Measurements from ENCODE around the gene RPS6KL1. TPM values are rescaled to one million over a fixed set of nuclear protein-coding genes. Genes with fewer than 3 reads are reported as not detected.

Gene RPS6KL1
- total RNA-seq, 1 donor from 2014 or later = 10.7 TPM

- DNase-seq (ENCODE audit: low spot score) = no peak
These were observed 10.3 kb downstream of the RPS6KL1 start for GRCh38 chr14:74912801-74913200.

- no peak for DNase-seq (ENCODE audit: low spot score)
These were observed 10.9 kb downstream of the RPS6KL1 start for GRCh38 chr14:74912111-74912510.

GRCh38 chr14:74911704-74912103 lies 11.4 kb downstream of the RPS6KL1 start:
- no peak for DNase-seq (ENCODE audit: low spot score)

GRCh38 chr14:74911221-74911620 lies 11.8 kb downstream of the RPS6KL1 start:
- DNase-seq (ENCODE audit: low spot score) = no peak

- DNase-seq (ENCODE audit: low spot score) = no peak
These were observed 12.5 kb downstream of the RPS6KL1 start for GRCh38 chr14:74910556-74910955.

GRCh38 chr14:74909911-74910310 lies 13.1 kb downstream of the RPS6KL1 start:
- no peak for DNase-seq (ENCODE audit: low spot score)

- DNase-seq (ENCODE audit: low spot score) = no peak
These were observed 13.6 kb downstream of the RPS6KL1 start for GRCh38 chr14:74909501-74909900.

- no peak for DNase-seq (ENCODE audit: low spot score)
These were observed 14.2 kb downstream of the RPS6KL1 start for GRCh38 chr14:74908861-74909341.

GRCh38 chr14:74907744-74908143 lies 15.3 kb downstream of the RPS6KL1 start:
- DNase-seq (ENCODE audit: low spot score) = no peak

GRCh38 chr14:74906925-74907521 lies 16.0 kb downstream of the RPS6KL1 start:
- DNase-seq (ENCODE audit: low spot score) = no peak

- peak; percentile 70 for DNase-seq (ENCODE audit: low spot score)
These were observed 17.4 kb downstream of the RPS6KL1 start for GRCh38 chr14:74905595-74906142.

GRCh38 chr14:74904635-74905503 lies 18.2 kb downstream of the RPS6KL1 start:
- DNase-seq (ENCODE audit: low spot score) = no peak

- DNase-seq (ENCODE audit: low spot score) = no peak
These were observed 19.9 kb downstream of the RPS6KL1 start for GRCh38 chr14:74902941-74903705.

GRCh38 chr14:74898694-74899093 lies 24.4 kb downstream of the RPS6KL1 start:
- DNase-seq (ENCODE audit: low spot score) = no peak

- DNase-seq (ENCODE audit: low spot score) = no peak
These were observed 25.0 kb downstream of the RPS6KL1 start for GRCh38 chr14:74898083-74898482.

GRCh38 chr14:74897642-74898041 lies 25.4 kb downstream of the RPS6KL1 start:
- no peak for DNase-seq (ENCODE audit: low spot score)

GRCh38 chr14:74896400-74896799 lies 26.7 kb downstream of the RPS6KL1 start:
- no peak for DNase-seq (ENCODE audit: low spot score)

GRCh38 chr14:74893614-74894091 lies 29.4 kb downstream of the RPS6KL1 start:
- DNase-seq (ENCODE audit: low spot score) = no peak

- DNase-seq (ENCODE audit: low spot score) = no peak
These were observed 30.3 kb downstream of the RPS6KL1 start for GRCh38 chr14:74892745-74893144.

GRCh38 chr14:74891870-74892269 lies 31.2 kb downstream of the RPS6KL1 start:
- DNase-seq (ENCODE audit: low spot score) = no peak

- DNase-seq (ENCODE audit: low spot score) = no peak
These were observed 32.8 kb downstream of the RPS6KL1 start for GRCh38 chr14:74890262-74890661.

Measured in ureter (tissue), 1 donor.